SU-DHL-6 (cell line): Measurements from ENCODE around the gene LMBR1L.

Experiments used
- H2AFZ ChIP-seq: fragments of 200-600 bp; sonication (generic); 2 replicates; pipeline ENCODE4 v1.6.1; 2014; ENCODE audit warnings: low read depth, mild to moderate bottlenecking, moderate library complexity, mixed read lengths, antibody characterized with exemption, low read length; ENCODE audit not compliant: severe bottlenecking
- H3F3A ChIP-seq: fragments of 200-600 bp; shearing (Covaris generic); 2 replicates; pipeline ENCODE4 v1.6.0; 2016; ENCODE audit warnings: antibody characterized with exemption, mild to moderate bottlenecking; ENCODE audit not compliant: insufficient read depth
- H3K27ac ChIP-seq: fragments of 200-600 bp; sonication (generic); 2 replicates; pipeline ENCODE4 v1.5.1; 2016; ENCODE audit warnings: low read depth, mild to moderate bottlenecking, low read length, moderate library complexity, mixed read lengths
- H3K27me3 ChIP-seq: fragments of 200-600 bp; sonication (generic), shearing (Covaris generic); 2 replicates; pipeline ENCODE4 v1.6.0; 2014; ENCODE audit warnings: mild to moderate bottlenecking, low read length
- H3K36me3 ChIP-seq: fragments of 200-600 bp; sonication (generic); 2 replicates; pipeline ENCODE4 v1.6.1; 2014; ENCODE audit warnings: mild to moderate bottlenecking, low read length, mixed read lengths
- H3K4me2 ChIP-seq: fragments of 300-600, 200-600 bp; shearing (Covaris generic), sonication (generic); 2 replicates; pipeline ENCODE4 v1.6.0; 2014; ENCODE audit warnings: low read length, low read depth, mild to moderate bottlenecking; ENCODE audit not compliant: poor library complexity, severe bottlenecking
- H3K4me3 ChIP-seq: fragments of 200-600 bp; sonication (generic); 2 replicates; pipeline ENCODE4 v1.5.1; 2014; ENCODE audit warnings: antibody characterized with exemption, low read length, mild to moderate bottlenecking, mixed read lengths; ENCODE audit not compliant: insufficient read depth, poor library complexity, severe bottlenecking
- H3K79me2 ChIP-seq: fragments of 200-600 bp; sonication (generic); 2 replicates; pipeline ENCODE4 v1.6.1; 2014; ENCODE audit warnings: mild to moderate bottlenecking, low read length, moderate library complexity; ENCODE audit not compliant: insufficient read depth
- H3K9ac ChIP-seq: fragments of 200-600 bp; sonication (generic); 2 replicates; pipeline ENCODE4 v1.7.0; 2014; ENCODE audit warnings: mild to moderate bottlenecking, low read length
- H3K9me2 ChIP-seq: fragments of 200-600 bp; sonication (generic); replicated peaks from 2 replicates; pipeline ENCODE4 v1.6.1; 2014; ENCODE audit warnings: low read length; ENCODE audit not compliant: insufficient read depth
- H3K9me3 ChIP-seq: fragments of 200-600 bp; sonication (generic); 2 replicates; pipeline ENCODE4 v1.6.1; 2014; ENCODE audit warnings: low read length, mixed read lengths; ENCODE audit not compliant: insufficient read depth
- H4K20me1 ChIP-seq: fragments of 200-600 bp; sonication (generic); 2 replicates; pipeline ENCODE4 v1.6.1; 2014; ENCODE audit warnings: low read depth, mild to moderate bottlenecking, antibody characterized with exemption, low read length, moderate library complexity, mixed read lengths
- EZH2phosphoT487 ChIP-seq: fragments of 200-600 bp; sonication (generic), shearing (Covaris generic); conservative IDR thresholded peaks from 2 replicates; pipeline ENCODE4 v1.6.1; 2018; ENCODE audit warnings: mild to moderate bottlenecking, antibody characterized with exemption, low read length, moderate library complexity, mixed read lengths
- TF ChIP-seq, protein P1 (sequence below): fragments of 200-600 bp; sonication (generic); IDR thresholded peaks from one replicate; pipeline ENCODE4 v1.5.1; 2017; ENCODE audit warnings: antibody characterized with exemption, mild to moderate bottlenecking, low read length, moderate library complexity; ENCODE audit not compliant: insufficient read depth, poor library complexity, severe bottlenecking

The LMBR1L gene

DNA sequence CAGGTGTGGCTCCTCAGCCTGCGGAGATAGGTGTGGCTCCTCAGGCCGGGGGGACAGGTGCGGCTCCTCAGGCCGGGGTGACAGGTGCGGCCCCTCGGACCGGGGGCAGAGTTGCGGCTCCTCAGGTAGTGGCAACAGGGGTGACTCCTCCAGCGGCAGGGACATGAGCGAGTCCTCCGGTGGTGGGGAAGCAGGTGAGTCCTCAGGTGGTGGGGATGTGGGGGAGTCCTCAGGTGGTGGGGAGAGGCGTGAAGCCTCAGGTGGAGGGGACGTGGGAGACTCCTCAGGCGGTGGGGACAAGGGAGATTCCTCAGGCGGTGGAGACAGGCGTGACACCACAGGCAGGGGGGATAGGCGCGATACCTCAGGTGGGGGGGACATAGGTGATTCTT is 59.3 kb downstream of the LMBR1L start:
- H3K9me2 ChIP-seq: no peaks in the 10 kb centered on the region
- H3K9me3 ChIP-seq: no peaks in the 10 kb centered on the region
- H3K36me3 ChIP-seq: no peaks in the 10 kb centered on the region; the same call in 1 of the 2 replicates

DNA sequence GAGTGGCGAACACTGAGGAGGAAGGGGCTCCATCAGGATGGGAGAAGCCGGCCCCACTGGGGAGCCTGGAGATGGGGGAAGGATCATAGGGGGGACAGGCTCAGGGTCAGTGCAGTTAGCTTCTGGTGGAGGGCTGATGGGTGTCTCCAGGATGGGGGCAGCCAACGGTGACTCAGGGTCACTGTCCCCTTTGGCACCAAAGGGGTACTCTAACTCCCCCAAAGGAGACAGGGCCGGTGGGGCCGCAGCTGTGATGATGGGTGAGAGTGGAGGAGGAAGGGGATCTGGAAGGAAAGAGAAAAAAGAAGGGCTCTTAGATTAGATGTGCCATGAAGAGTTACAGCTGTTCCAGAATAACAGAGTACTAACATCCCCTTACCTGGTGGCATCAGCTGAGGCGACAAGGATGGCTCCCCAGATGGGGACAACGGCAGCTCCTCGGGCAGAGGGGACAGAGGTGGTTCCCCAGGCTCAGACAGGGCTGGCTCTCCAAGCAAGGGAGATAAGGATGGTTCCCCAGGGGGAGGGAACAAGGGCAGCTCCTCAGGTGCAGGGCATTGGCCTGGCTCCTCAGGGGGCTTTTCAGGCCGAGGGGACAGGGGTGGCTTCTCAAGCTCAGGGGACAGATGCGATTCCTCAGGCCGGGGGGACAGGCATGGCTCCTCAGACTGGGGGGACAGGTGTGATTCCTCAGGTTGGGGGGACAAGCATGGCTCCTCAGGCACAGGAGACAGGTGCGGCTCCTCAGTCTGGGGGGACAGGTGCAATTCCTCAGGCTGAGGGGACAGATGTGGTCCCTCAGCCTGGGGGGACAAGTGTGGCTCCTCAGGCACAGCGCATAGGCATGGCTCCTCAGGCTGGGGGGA is 59.9 kb downstream of the LMBR1L start:
- Histone ChIP-seq H3K9me3 (no peaks in the 10 kb centered on the region), H3K27ac (no peak overlapping the region), H3K4me3 (no peak overlapping the region), H3K36me3 (no peaks in the 10 kb centered on the region; the same call in 1 of the 2 replicates), H3K79me2 (peaks cover 14% of the 10 kb centered on the region), H3F3A (no peaks in the 10 kb centered on the region), H3K4me2 (no peak overlapping the region), H3K9me2 (no peaks in the 10 kb centered on the region), H2AFZ (no peak overlapping the region), H3K27me3 (no peaks in the 10 kb centered on the region), H3K9ac (no peak overlapping the region), H4K20me1 (no peaks in the 10 kb centered on the region; the same call in 1 of the 2 replicates)
- TF ChIP-seq, protein P1, sequence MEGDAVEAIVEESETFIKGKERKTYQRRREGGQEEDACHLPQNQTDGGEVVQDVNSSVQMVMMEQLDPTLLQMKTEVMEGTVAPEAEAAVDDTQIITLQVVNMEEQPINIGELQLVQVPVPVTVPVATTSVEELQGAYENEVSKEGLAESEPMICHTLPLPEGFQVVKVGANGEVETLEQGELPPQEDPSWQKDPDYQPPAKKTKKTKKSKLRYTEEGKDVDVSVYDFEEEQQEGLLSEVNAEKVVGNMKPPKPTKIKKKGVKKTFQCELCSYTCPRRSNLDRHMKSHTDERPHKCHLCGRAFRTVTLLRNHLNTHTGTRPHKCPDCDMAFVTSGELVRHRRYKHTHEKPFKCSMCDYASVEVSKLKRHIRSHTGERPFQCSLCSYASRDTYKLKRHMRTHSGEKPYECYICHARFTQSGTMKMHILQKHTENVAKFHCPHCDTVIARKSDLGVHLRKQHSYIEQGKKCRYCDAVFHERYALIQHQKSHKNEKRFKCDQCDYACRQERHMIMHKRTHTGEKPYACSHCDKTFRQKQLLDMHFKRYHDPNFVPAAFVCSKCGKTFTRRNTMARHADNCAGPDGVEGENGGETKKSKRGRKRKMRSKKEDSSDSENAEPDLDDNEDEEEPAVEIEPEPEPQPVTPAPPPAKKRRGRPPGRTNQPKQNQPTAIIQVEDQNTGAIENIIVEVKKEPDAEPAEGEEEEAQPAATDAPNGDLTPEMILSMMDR: no peak
- TF ChIP-seq EZH2phosphoT487: no peak

More for the DNA sequence above, 59.3 kb downstream of the LMBR1L start:
- TF ChIP-seq, protein P1: no peak
- no peak for TF ChIP-seq EZH2phosphoT487
- Histone ChIP-seq H3K4me2 (no peak overlapping the region), H3K9ac (no peak overlapping the region), H3K4me3 (no peak overlapping the region), H3K27ac (no peak overlapping the region), H3K27me3 (no peaks in the 10 kb centered on the region), H4K20me1 (no peaks in the 10 kb centered on the region; the same call in 1 of the 2 replicates), H2AFZ (no peak overlapping the region), H3F3A (no peaks in the 10 kb centered on the region), H3K79me2 (peaks cover 20% of the 10 kb centered on the region)

- no peaks in the 10 kb centered on the region; the same call in 1 of the 2 replicates for H3K36me3 ChIP-seq
- no peaks in the 10 kb centered on the region for H3K9me2 ChIP-seq
- H3K79me2 ChIP-seq: peaks cover 4% of the 10 kb centered on the region
- H3F3A ChIP-seq: no peaks in the 10 kb centered on the region
- no peaks in the 10 kb centered on the region for H3K27me3 ChIP-seq
- TF ChIP-seq, protein P1: no peak
- no peak for TF ChIP-seq EZH2phosphoT487
- H4K20me1 ChIP-seq: no peaks in the 10 kb centered on the region; the same call in 1 of the 2 replicates
- H3K27ac ChIP-seq: no peak overlapping the region
- no peak overlapping the region for H3K9ac ChIP-seq
- no peaks in the 10 kb centered on the region for H3K9me3 ChIP-seq
- no peak overlapping the region for H2AFZ ChIP-seq
- no peak overlapping the region for H3K4me2 ChIP-seq
- H3K4me3 ChIP-seq: no peak overlapping the region
These were observed 61.0 kb downstream of the LMBR1L start for GRCh38 chr12:49049566-49050224.
